H1 (cell line): Measurements from ENCODE around the gene GNRHR. TPM values are rescaled to one million over a fixed set of nuclear protein-coding genes. Genes with fewer than 3 reads are reported as not detected.

ENCODE experiments used
- ATF2 ChIP-seq: IDR thresholded peaks from 2 replicates; pipeline ENCODE4 v1.6.1; 2012; ENCODE audit warnings: low read length, inconsistent platforms
- CHD1 ChIP-seq: IDR thresholded peaks from 2 replicates; pipeline ENCODE4 v1.6.1; 2012; ENCODE audit warnings: low read depth, low read length, improper control_type of control experiment
- polyA plus RNA-seq, 7 experiments: library from polyadenylated mRNA; depleted of rRNA in 3 of 7; stranded (reverse) in 5 of 7; unstranded in 2 of 7; fragments of >200 nt in 5 of 7; fragments of 200-250 nt in 2 of 7; gene quantifications; 1 replicate in 5 of 7; 2 replicates in 1 of 7; 4 replicates in 1 of 7; pipeline versions ENCODE4 v1.2.1 to v1.2.3, GENCODE V29; 2011 to 2013; ENCODE audit warnings: missing spikeins in 2 of 7, mixed read lengths in 2 of 7
- total RNA-seq: library from RNA; stranded (reverse); fragmentation: NEBNext Ultra II Directional; extraction: Animal tissue kit (Norgen Biotek cat#: 25700); gene quantifications from 2 replicates; pipeline ENCODE4 v1.2.1, GENCODE V29; 2021

Gene GNRHR
- total and polyA plus RNA-seq, 2 of the 8 experiments (the other 6 are each of a cell fraction or from before 2014, with no cell fraction given) = not detected

- TF ChIP-seq CHD1 = no peak
- no peak for TF ChIP-seq ATF2
Measured at GRCh38 chr4:67702166-67702565, 52.0 kb downstream of the GNRHR start (continued).
